HepG2 (cell line): ENCODE data around the gene AGK. TPM values are rescaled to one million over a fixed set of nuclear protein-coding genes. Genes with fewer than 3 reads are reported as not detected.

Experiments
- ATAC-seq: fragments of 200-7000 bp; cut with Tn5 transposase; 3 replicates; pipeline ENCODE4 v1.9.1; 2020; ENCODE audit warnings: mild to moderate bottlenecking, moderate library complexity
- BruUV-seq: library from RNA; stranded (reverse); fragments of 400-500 nt; replicated peaks from 2 replicates; lab custom pipeline; 2021; lab: Mats Ljungman, UMichigan
- CTCF ChIA-PET: fragments of 300-600 bp; formaldehyde crosslinking; extraction: SDS; loops from one replicate; lab custom pipeline; 2021; ENCODE audit warnings: low total read pairs, inconsistent platforms, low intra/inter-chr PET ratio; lab: Yijun Ruan, JAX
- POLR2A ChIA-PET: fragments of 350-600 bp; sonication (Branson Sonifier 250); formaldehyde crosslinking; loops from one replicate; lab custom pipeline; 2020; ENCODE audit warnings: antibody characterized with exemption, inconsistent platforms; lab: Yijun Ruan, JAX
- DNase-seq: peaks from one replicate; pipeline ENCODE4 v3.0.0-alpha.2; 2015; ENCODE audit warnings: low spot score
- FAIRE-seq: peaks from 3 replicates; lab custom pipeline; 2011; peaks lifted over from hg19 to GRCh38; lab: Jason Lieb, UNC
- H2AFZ ChIP-seq: one replicate; pipeline ENCODE4 v1.6.1; 2011; ENCODE audit warnings: low read length, inconsistent platforms
- H3K27ac ChIP-seq: fragments of 300-600 bp; 3 replicates; pipeline ENCODE4 v1.8.0; 2011; ENCODE audit warnings: mixed run types, mild to moderate bottlenecking, mixed read lengths, low read length, inconsistent platforms; ENCODE audit not compliant: insufficient read depth; ENCODE audit errors: extremely low read length
- H3K27me3 ChIP-seq, 2 experiments: fragments of 200-600 bp in 1 of 2; 2 replicates in 1 of 2; 3 replicates in 1 of 2; pipeline versions ENCODE4 v1.6.0 to v1.8.0; 2011; ENCODE audit warnings: low read length in 2 of 2, mild to moderate bottlenecking in 2 of 2, moderate library complexity in 2 of 2, inconsistent platforms in 1 of 2; ENCODE audit not compliant: insufficient read depth in 2 of 2, control insufficient read depth in 1 of 2
- H3K36me3 ChIP-seq, 2 experiments: fragments of 200-600 bp in 1 of 2; replicated peaks in 1 of 2; 2 replicates in 1 of 2; 3 replicates in 1 of 2; pipeline versions ENCODE4 v1.5.1 to v1.8.0; 2011; ENCODE audit warnings: low read length in 2 of 2, inconsistent platforms in 1 of 2; ENCODE audit not compliant: insufficient read depth in 2 of 2, control insufficient read depth in 1 of 2
- H3K4me1 ChIP-seq: 2 replicates; pipeline ENCODE4 v1.5.1; 2012; ENCODE audit warnings: low read length, inconsistent platforms; ENCODE audit not compliant: insufficient read depth
- H3K4me2 ChIP-seq: 2 replicates; pipeline ENCODE4 v1.6.0; 2011; ENCODE audit warnings: low read depth, low read length, inconsistent platforms
- H3K4me3 ChIP-seq, 3 experiments: fragments of 200-600 bp in 1 of 3; sonication (generic), shearing (Covaris generic) in 1 of 3; replicated peaks in 1 of 3; 2 replicates each; pipeline ENCODE4 v1.5.1; 2011 to 2016; ENCODE audit warnings: low read length in 3 of 3, inconsistent platforms in 2 of 3, low read depth in 2 of 3, mild to moderate bottlenecking in 2 of 3, control low read depth in 1 of 3, mixed read lengths in 1 of 3; ENCODE audit not compliant: insufficient read depth in 1 of 3
- H3K79me2 ChIP-seq: one replicate; pipeline ENCODE4 v1.6.1; 2011; ENCODE audit warnings: low read length, inconsistent platforms; ENCODE audit not compliant: insufficient read depth
- H3K9ac ChIP-seq: 2 replicates; pipeline ENCODE4 v1.6.0; 2011; ENCODE audit warnings: mild to moderate bottlenecking, low read depth, low read length, inconsistent platforms; ENCODE audit not compliant: insufficient read depth
- H3K9me3 ChIP-seq: 2 replicates; pipeline ENCODE4 v1.5.1; 2012; ENCODE audit warnings: mild to moderate bottlenecking, low read length
- H4K20me1 ChIP-seq: 2 replicates; pipeline ENCODE4 v1.6.0; 2011; ENCODE audit warnings: inconsistent platforms, mild to moderate bottlenecking, low read length, moderate library complexity; ENCODE audit not compliant: insufficient read depth
- CREBL2 ChIP-seq: sonication (generic); formaldehyde crosslinking; IDR thresholded peaks from 2 replicates; pipeline ENCODE4 v1.8.1; 2023; ENCODE audit warnings: missing genetic modification reagents, mild to moderate bottlenecking, borderline replicate concordance
- GTF3A ChIP-seq: sonication (generic); formaldehyde crosslinking; conservative IDR thresholded peaks from 2 replicates; pipeline ENCODE4 v1.4.0; 2020; ENCODE audit warnings: mild to moderate bottlenecking, missing genetic modification reagents
- NFKBIZ ChIP-seq: IDR thresholded peaks from 2 replicates; pipeline ENCODE4 v1.6.1; 2018; ENCODE audit warnings: missing genetic modification reagents, missing compliant biosample characterization
- NFYC ChIP-seq: IDR thresholded peaks from 2 replicates; pipeline ENCODE4 v1.6.1; 2016; ENCODE audit warnings: missing genetic modification reagents, missing compliant biosample characterization
- PHF21A ChIP-seq: sonication (generic); formaldehyde crosslinking; IDR thresholded peaks from 2 replicates; pipeline ENCODE4 v1.5.0; 2020; ENCODE audit warnings: mild to moderate bottlenecking, missing genetic modification reagents
- ZNF136 ChIP-seq: sonication (generic); formaldehyde crosslinking; IDR thresholded peaks from 2 replicates; pipeline ENCODE4 v1.8.1; 2022; ENCODE audit warnings: low read depth, mild to moderate bottlenecking, moderate library complexity, missing genetic modification reagents
- ZNF329 ChIP-seq: sonication (generic); formaldehyde crosslinking; IDR thresholded peaks from 2 replicates; pipeline ENCODE4 v1.9.0; 2021; ENCODE audit warnings: low read depth, mild to moderate bottlenecking, missing genetic modification reagents
- ZNF652 ChIP-seq: IDR thresholded peaks from 2 replicates; pipeline ENCODE4 v1.6.1; 2016; ENCODE audit warnings: low read depth, borderline replicate concordance
- WGBS: methylation state at CpG from one replicate; pipeline ENCODE4 v1.1.6; 2017; ENCODE audit warnings: low lambda C conversion rate; 5-methylcytosine and 5-hydroxymethylcytosine counted together
- in situ Hi-C: cut with HindIII; loops from 2 replicates; pipeline ENCODE4 v1.10.0; 2017; ENCODE audit warnings: low pct_unique_long_range_greater_than_20kb; ENCODE audit not compliant: extremely low pct_ligation_motif_present
- intact Hi-C: fragments of 100-400 bp; cut with micrococcal nuclease; formaldehyde crosslinking; loops from one replicate; pipeline ENCODE4 v1.10.0; 2022; ENCODE audit not compliant: unreplicated experiment
- polyA plus RNA-seq, 8 experiments: library from polyadenylated mRNA; depleted of rRNA in 3 of 8; stranded (reverse) in 7 of 8; unstranded in 1 of 8; fragments of >200 nt; fragmentation: Illumina TruSeq in 4 of 8; extraction: Trizol in 4 of 8; gene quantifications; 2 replicates each; pipeline versions ENCODE4 v1.2.1 to v1.2.3, GENCODE V29; 2011 to 2016; ENCODE audit warnings: low read depth in 4 of 8, missing spikeins in 1 of 8, mixed read lengths in 1 of 8; ENCODE audit not compliant: insufficient read depth in 1 of 8
- total RNA-seq, 5 experiments: library from RNA; depleted of rRNA; stranded (reverse); fragments of >200 nt; fragmentation: Illumina TruSeq; extraction: Trizol; gene quantifications; 2 replicates each; pipeline ENCODE4 v1.2.3, GENCODE V29; 2016; ENCODE audit warnings: low read depth in 1 of 5

AGK gene
- total and polyA plus RNA-seq, 2 of the 13 experiments (the other 11 are each of a cell fraction or from before 2014, with no cell fraction given) = 23.7 to 30.1 TPM

GRCh38 chr7:141702892-141703291, 151.7 kb downstream of the AGK start:
- H4K20me1 ChIP-seq = 0 out of 2 replicates have a peak, but pooled peaks cover 2% of the 10 kb centered on the region
- H3K9me3 ChIP-seq = no peaks in the 10 kb centered on the region
- no TSS peak for BruUV-seq
- ATAC-seq (no peak), FAIRE-seq (no peak), DNase-seq (no peak)
- POLR2A ChIA-PET = interaction anchor here (1.1 to 2.9 kb wide), 2 partner anchors 35 to 48 kb away, joined by 3 to 17 read pairs; partner anchors contain the start of gene SSBP1
- H3K27me3 ChIP-seq = peaks cover 0 to 19% of the 10 kb centered on the region in 2 experiments; a peak in 3 of 5 replicates
- peak overlapping the region in 2 of 3 experiments; percentile 64 to 85; a peak in 5 of 6 replicates for H3K4me3 ChIP-seq
- in situ Hi-C loops (no loop called here), intact Hi-C loops (no loop called here)
- 0% methylated on average over 4 of the region's 4 CpGs for WGBS
- TF ChIP-seq ZNF329 (no peak), ZNF136 (CRISPR knock-in tag) (no peak), PHF21A (no peak), CREBL2 (CRISPR knock-in tag) (no peak), GTF3A (CRISPR knock-in tag) (no peak), NFKBIZ (CRISPR knock-in tag) (no peak)
- H3K36me3 ChIP-seq = no peaks in the 10 kb centered on the region
- H3K4me2 ChIP-seq = peak overlapping the region; percentile 93
- H3K27ac ChIP-seq = no peak overlapping the region
- no peak overlapping the region for H2AFZ ChIP-seq
- H3K79me2 ChIP-seq = no peaks in the 10 kb centered on the region
- CTCF ChIA-PET = no interaction called here
- peaks cover 37% of the 10 kb centered on the region for H3K4me1 ChIP-seq
- H3K9ac ChIP-seq = no peak overlapping the region

- H3K79me2 ChIP-seq = no peaks in the 10 kb centered on the region
- BruUV-seq = no TSS peak
- H3K27me3 ChIP-seq = peaks cover 0 to 19% of the 10 kb centered on the region in 2 experiments; a peak in 3 of 5 replicates
- no peaks in the 10 kb centered on the region for H3K36me3 ChIP-seq
- POLR2A ChIA-PET = interaction anchor here (1.0 kb wide), 1 partner anchor 13 kb away, joined by 3 read pairs; no protein-coding TSS in a partner anchor
- no peak overlapping the region for H3K9ac ChIP-seq
- CTCF ChIA-PET = no interaction called here
- no peak overlapping the region for H3K27ac ChIP-seq
- 0 out of 2 replicates have a peak, but pooled peaks cover 2% of the 10 kb centered on the region for H4K20me1 ChIP-seq
- in situ Hi-C loops (no loop called here), intact Hi-C loops (no loop called here)
- no peaks in the 10 kb centered on the region for H3K9me3 ChIP-seq
- no peak for TF ChIP-seq NFYC
- peak; percentile 76 for TF ChIP-seq ZNF652
- peaks cover 37% of the 10 kb centered on the region for H3K4me1 ChIP-seq
- no peak for DNase-seq
- no peak for FAIRE-seq
- ATAC-seq = no peak
- no peak overlapping the region for H3K4me3 ChIP-seq
- no peak overlapping the region for H2AFZ ChIP-seq
- 2% methylated on average over 3 of the region's 3 CpGs for WGBS
- no peak overlapping the region for H3K4me2 ChIP-seq
These were observed 152.9 kb downstream of the AGK start for GRCh38 chr7:141704112-141704511.
